Mucosa of rectum (tissue), 2 donors: ENCODE measurements around the gene LRTM2.

ENCODE experiments used
- H3K27ac ChIP-seq, 2 donors: one replicate each; pipeline ENCODE4 v1.7.0; 2013; ENCODE audit warnings: inconsistent platforms in 2 of 2, low read depth in 2 of 2, low read length in 2 of 2
- H3K27me3 ChIP-seq, 2 donors: one replicate each; pipeline ENCODE4 v1.7.0; 2013; ENCODE audit warnings: low read length in 2 of 2; ENCODE audit not compliant: control insufficient read depth in 2 of 2, insufficient read depth in 2 of 2
- H3K36me3 ChIP-seq, 2 donors: one replicate each; pipeline ENCODE4 v1.7.0; 2013; ENCODE audit warnings: low read length in 2 of 2; ENCODE audit not compliant: control insufficient read depth in 2 of 2, insufficient read depth in 2 of 2
- H3K4me1 ChIP-seq, 2 donors: one replicate each; pipeline ENCODE4 v1.7.0; 2013; ENCODE audit warnings: low read length in 2 of 2, mild to moderate bottlenecking in 1 of 2; ENCODE audit not compliant: control insufficient read depth in 2 of 2, insufficient read depth in 2 of 2
- H3K4me3 ChIP-seq, 2 donors: one replicate each; pipeline ENCODE4 v1.7.0; 2013; ENCODE audit warnings: low read length in 2 of 2
- H3K9ac ChIP-seq, 2 donors: one replicate each; pipeline ENCODE4 v1.7.0; 2013; ENCODE audit warnings: low read length in 2 of 2, low read depth in 1 of 2, mild to moderate bottlenecking in 1 of 2
- H3K9me3 ChIP-seq, 2 donors: one replicate each; pipeline ENCODE4 v1.7.0; 2013; ENCODE audit warnings: low read length in 2 of 2; ENCODE audit not compliant: control insufficient read depth in 2 of 2
- donor health status: healthy.
- donor health status: Normal muscosa, but diverticular disease.

The LRTM2 gene

GRCh38 chr12:1820191-1820895, at the start of gene LRTM2:
TSS of gene LRTM2 (plus strand) at chr12:1820565. CDS start at chr12:1828149, 7,584 bp downstream.
- Histone ChIP-seq H3K4me1 (no peaks in the 10 kb centered on the region), H3K36me3 (no peaks in the 10 kb centered on the region), H3K9ac (no peak within 1 kb of the TSS), H3K27ac (no peak within 1 kb of the TSS), H3K27me3 (peaks cover 21 to 30% of the 10 kb centered on the region in 2 donors), H3K9me3 (no peaks in the 10 kb centered on the region), H3K4me3 (no peak within 1 kb of the TSS)

- Histone ChIP-seq H3K4me1 (no peaks in the 10 kb centered on the region), H3K27ac (no peak overlapping the region), H3K36me3 (peaks cover 18 to 27% of the 10 kb centered on the region in 2 donors), H3K27me3 (no peaks in the 10 kb centered on the region), H3K4me3 (no peak overlapping the region), H3K9me3 (no peaks in the 10 kb centered on the region), H3K9ac (no peak overlapping the region)
These were observed 46.3 kb upstream of the LRTM2 start for GRCh38 chr12:1773937-1774655.

GRCh38 chr12:1776170-1776921, 44.0 kb upstream of the LRTM2 start:
- Histone ChIP-seq H3K4me3 (no peak overlapping the region), H3K36me3 (peaks cover 26 to 35% of the 10 kb centered on the region in 2 donors), H3K9me3 (no peaks in the 10 kb centered on the region), H3K27ac (no peak overlapping the region), H3K27me3 (no peaks in the 10 kb centered on the region), H3K4me1 (no peaks in the 10 kb centered on the region), H3K9ac (no peak overlapping the region)

GRCh38 chr12:1777798-1778197, 42.6 kb upstream of the LRTM2 start:
- Histone ChIP-seq H3K36me3 (peaks cover 22 to 39% of the 10 kb centered on the region in 2 donors), H3K27me3 (no peaks in the 10 kb centered on the region), H3K27ac (no peak overlapping the region), H3K4me3 (no peak overlapping the region), H3K9ac (no peak overlapping the region), H3K4me1 (no peaks in the 10 kb centered on the region), H3K9me3 (no peaks in the 10 kb centered on the region)

GRCh38 chr12:1778911-1779310, 41.5 kb upstream of the LRTM2 start:
- Histone ChIP-seq H3K4me1 (no peaks in the 10 kb centered on the region), H3K4me3 (no peak overlapping the region), H3K36me3 (peaks cover 25 to 46% of the 10 kb centered on the region in 2 donors), H3K9ac (no peak overlapping the region), H3K27ac (no peak overlapping the region), H3K27me3 (no peaks in the 10 kb centered on the region), H3K9me3 (no peaks in the 10 kb centered on the region)

- H3K9ac ChIP-seq = no peak overlapping the region
- no peak overlapping the region for H3K27ac ChIP-seq
- H3K4me3 ChIP-seq = no peak overlapping the region
- H3K27me3 ChIP-seq = no peaks in the 10 kb centered on the region
- no peaks in the 10 kb centered on the region for H3K4me1 ChIP-seq
- H3K36me3 ChIP-seq = peaks cover 25 to 49% of the 10 kb centered on the region in 2 donors
- H3K9me3 ChIP-seq = no peaks in the 10 kb centered on the region
These were observed 40.6 kb upstream of the LRTM2 start for GRCh38 chr12:1779783-1780182.

GRCh38 chr12:1781772-1782171, 38.6 kb upstream of the LRTM2 start:
- Histone ChIP-seq H3K4me1 (no peaks in the 10 kb centered on the region), H3K27me3 (no peaks in the 10 kb centered on the region), H3K36me3 (peaks cover 43 to 62% of the 10 kb centered on the region in 2 donors), H3K9me3 (no peaks in the 10 kb centered on the region), H3K27ac (no peak overlapping the region), H3K9ac (no peak overlapping the region), H3K4me3 (no peak overlapping the region)

GRCh38 chr12:1782215-1782614, 38.1 kb upstream of the LRTM2 start:
- H3K9ac ChIP-seq = no peak overlapping the region
- H3K4me1 ChIP-seq = no peaks in the 10 kb centered on the region
- H3K9me3 ChIP-seq = no peaks in the 10 kb centered on the region
- no peak overlapping the region for H3K27ac ChIP-seq
- H3K36me3 ChIP-seq = peaks cover 47 to 62% of the 10 kb centered on the region in 2 donors
- no peak overlapping the region for H3K4me3 ChIP-seq
- no peaks in the 10 kb centered on the region for H3K27me3 ChIP-seq

GRCh38 chr12:1787714-1788113, 32.7 kb upstream of the LRTM2 start:
- Histone ChIP-seq H3K27me3 (no peaks in the 10 kb centered on the region), H3K36me3 (peaks cover 36 to 38% of the 10 kb centered on the region in 2 donors), H3K4me3 (no peak overlapping the region), H3K27ac (no peak overlapping the region), H3K9ac (no peak overlapping the region), H3K4me1 (no peaks in the 10 kb centered on the region), H3K9me3 (no peaks in the 10 kb centered on the region)

GRCh38 chr12:1790444-1790843, 29.9 kb upstream of the LRTM2 start:
- Histone ChIP-seq H3K9ac (no peak overlapping the region), H3K9me3 (no peaks in the 10 kb centered on the region), H3K27ac (no peak overlapping the region), H3K4me1 (peaks cover under 1% of the 10 kb centered on the region in 2 donors), H3K4me3 (no peak overlapping the region), H3K36me3 (peaks cover 17 to 18% of the 10 kb centered on the region in 2 donors), H3K27me3 (no peaks in the 10 kb centered on the region)
